Endothelial cell of umbilical vein (primary cell): Measurements from ENCODE around the gene MAF. TPM values are rescaled to one million over a fixed set of nuclear protein-coding genes. Genes with fewer than 3 reads are reported as not detected.

Experiments
- BruUV-seq: library from RNA; stranded (reverse); fragments of 400-500 nt; replicated peaks from 2 replicates; lab custom pipeline; 2021; lab: Mats Ljungman, UMichigan
- CTCF ChIA-PET: fragments of 300-600, 350-600 bp; sonication (Branson Sonifier 250); formaldehyde crosslinking; loops from one replicate; lab custom pipeline; 2021; ENCODE audit warnings: antibody characterized with exemption, inconsistent platforms; lab: Charles Lee
- POLR2A ChIA-PET: fragments of 300-600, 350-600 bp; sonication (Branson Sonifier 250); formaldehyde crosslinking; loops from one replicate; lab custom pipeline; 2021; ENCODE audit warnings: antibody characterized with exemption, inconsistent platforms; lab: Charles Lee
- DNase-seq: peaks from one replicate; pipeline ENCODE4 v3.0.0-alpha.2; 2011; ENCODE audit warnings: low read depth, low spot score
- FAIRE-seq: peaks from 2 replicates; lab custom pipeline; 2011; peaks lifted over from hg19 to GRCh38; lab: Jason Lieb, UNC
- H2AFZ ChIP-seq: 2 replicates; pipeline ENCODE4 v1.6.0; 2012; ENCODE audit warnings: low read depth, low read length, control low read depth, inconsistent platforms
- H3K27ac ChIP-seq: 2 replicates; pipeline ENCODE4 v1.5.1; 2011; ENCODE audit warnings: low read depth, mild to moderate bottlenecking, control low read depth, low read length, moderate library complexity; ENCODE audit not compliant: insufficient read depth
- H3K27me3 ChIP-seq, 2 experiments: 2 replicates each; pipeline versions ENCODE4 v1.6.0 to v1.6.1; 2011; ENCODE audit warnings: low read length in 2 of 2, mixed read lengths in 1 of 2; ENCODE audit not compliant: control insufficient read depth in 2 of 2, insufficient read depth in 2 of 2
- H3K36me3 ChIP-seq, 2 experiments: 2 replicates in 1 of 2; 3 replicates in 1 of 2; pipeline ENCODE4 v1.5.1; 2011; ENCODE audit warnings: low read length in 2 of 2, mild to moderate bottlenecking in 1 of 2, moderate library complexity in 1 of 2; ENCODE audit not compliant: control insufficient read depth in 2 of 2, insufficient read depth in 2 of 2; ENCODE audit errors: extremely low read depth in 1 of 2
- H3K4me1 ChIP-seq: 3 replicates; pipeline ENCODE4 v1.5.1; 2011; ENCODE audit warnings: mild to moderate bottlenecking, low read length; ENCODE audit not compliant: control insufficient read depth, insufficient read depth; ENCODE audit errors: extremely low read depth
- H3K4me2 ChIP-seq: 2 replicates; pipeline ENCODE4 v1.6.1; 2011; ENCODE audit warnings: low read length, control low read depth, mixed read lengths; ENCODE audit not compliant: insufficient read depth
- H3K4me3 ChIP-seq, 3 experiments: fragments of 200-600 bp in 1 of 3; sonication (generic), shearing (Covaris generic) in 1 of 3; replicated peaks in 1 of 3; 2 replicates each; pipeline ENCODE4 v1.5.1; 2011 to 2016; ENCODE audit warnings: control low read depth in 3 of 3, low read length in 3 of 3, mild to moderate bottlenecking in 2 of 3, inconsistent platforms in 1 of 3, low read depth in 1 of 3, moderate library complexity in 1 of 3; ENCODE audit not compliant: insufficient read depth in 1 of 3
- H3K79me2 ChIP-seq: 2 replicates; pipeline ENCODE4 v1.6.0; 2012; ENCODE audit warnings: low read length, inconsistent platforms; ENCODE audit not compliant: control insufficient read depth, insufficient read depth
- H3K9ac ChIP-seq: replicated peaks from 2 replicates; pipeline ENCODE3; 2011; ENCODE audit warnings: low read length, control low read depth; ENCODE audit not compliant: insufficient read depth; ENCODE audit errors: extremely low read depth
- H3K9me1 ChIP-seq: replicated peaks from 3 replicates; pipeline ENCODE4 v1.6.0; 2011; ENCODE audit warnings: mild to moderate bottlenecking, low read length; ENCODE audit not compliant: control insufficient read depth, insufficient read depth; ENCODE audit errors: extremely low read depth
- H3K9me3 ChIP-seq: replicated peaks from 2 replicates; pipeline ENCODE4 v1.5.1; 2012; ENCODE audit warnings: low read length, inconsistent platforms; ENCODE audit not compliant: control insufficient read depth, insufficient read depth
- H4K20me1 ChIP-seq: replicated peaks from 2 replicates; pipeline ENCODE3; 2011; ENCODE audit warnings: mild to moderate bottlenecking, low read length; ENCODE audit not compliant: control insufficient read depth, insufficient read depth; ENCODE audit errors: extremely low read depth
- CTCF ChIP-seq, 2 donors: IDR thresholded peaks; 1 replicate in 1 of 2; 2 replicates in 1 of 2; pipeline ENCODE4 v1.5.1; 2011; ENCODE audit warnings: low read length in 2 of 2, mild to moderate bottlenecking in 2 of 2, moderate library complexity in 2 of 2, control low read depth in 1 of 2, inconsistent platforms in 1 of 2, low read depth in 1 of 2; ENCODE audit not compliant: insufficient read depth in 1 of 2; ENCODE audit errors: extremely low read depth in 1 of 2
- EZH2 ChIP-seq: IDR thresholded peaks from 2 replicates; pipeline ENCODE4 v1.6.1; 2012; ENCODE audit warnings: borderline replicate concordance, low read depth, mild to moderate bottlenecking, moderate library complexity, low read length, inconsistent platforms; ENCODE audit not compliant: severe bottlenecking
- FOS ChIP-seq: IDR thresholded peaks from 2 replicates; pipeline ENCODE4 v1.6.1; 2011; ENCODE audit warnings: mild to moderate bottlenecking, low read length, moderate library complexity, borderline replicate concordance; ENCODE audit not compliant: insufficient read depth
- GATA2 ChIP-seq: IDR thresholded peaks from 2 replicates; pipeline ENCODE4 v1.7.0; 2011; ENCODE audit warnings: low read depth, mild to moderate bottlenecking, moderate library complexity, mixed read lengths, low read length; ENCODE audit not compliant: insufficient read length, insufficient read depth
- JUN ChIP-seq: IDR thresholded peaks from 2 replicates; pipeline ENCODE4 v1.6.1; 2011; ENCODE audit warnings: borderline replicate concordance, low read depth; ENCODE audit not compliant: insufficient read length, insufficient read depth
- MAX ChIP-seq: IDR thresholded peaks from 2 replicates; pipeline ENCODE4 v1.6.1; 2011; ENCODE audit not compliant: insufficient read depth, insufficient read length
- MYC ChIP-seq: IDR thresholded peaks from one replicate; pipeline ENCODE4 v1.6.1; 2011; ENCODE audit warnings: mild to moderate bottlenecking, low read depth, low read length
- POLR2A ChIP-seq: IDR thresholded peaks from 2 replicates; pipeline ENCODE4 v1.6.1; 2012; ENCODE audit warnings: low read depth, mild to moderate bottlenecking, control low read depth, low read length
- POLR2AphosphoS5 ChIP-seq: IDR thresholded peaks from 2 replicates; pipeline ENCODE4 v1.6.1; 2012; ENCODE audit warnings: low read depth, mild to moderate bottlenecking, control low read depth, low read length, moderate library complexity; ENCODE audit not compliant: insufficient read depth
- dilution Hi-C: fragments of 300-500 bp; cut with MboI; formaldehyde crosslinking; loops from one replicate; pipeline ENCODE4 v1.15.0; 2019; ENCODE audit warnings: low sequenced_read_pairs; ENCODE audit not compliant: extremely low pct_ligation_motif_present
- intact Hi-C: fragments of 100-400 bp; cut with micrococcal nuclease; formaldehyde crosslinking; loops from one replicate; pipeline ENCODE4 v1.10.0; 2022
- polyA plus RNA-seq, 4 experiments: library from polyadenylated mRNA; depleted of rRNA in 3 of 4; stranded (reverse) in 3 of 4; unstranded in 1 of 4; fragments of >200 nt; gene quantifications; 2 replicates each; pipeline versions ENCODE4 v1.2.1 to v1.2.3, GENCODE V29; 2011 to 2012; ENCODE audit warnings: missing spikeins in 1 of 4
- total RNA-seq: library from RNA; stranded (reverse); gene quantifications from 2 replicates; pipeline ENCODE4 v1.2.3, GENCODE V29; 2021

Gene MAF
- total and polyA plus RNA-seq, 2 donors (not counting 3 experiments of a cell fraction or from before 2014, with no cell fraction given) = 0.04 to 0.33 TPM

- intact Hi-C loops (no loop called here), dilution Hi-C loops (no loop called here)
- H3K4me1 ChIP-seq = no peaks in the 10 kb centered on the region
- H2AFZ ChIP-seq = no peak overlapping the region
- H3K9me1 ChIP-seq = no peaks in the 10 kb centered on the region
- H4K20me1 ChIP-seq = no peaks in the 10 kb centered on the region
- H3K9me3 ChIP-seq = peaks cover 2% of the 10 kb centered on the region
- ChIA-PET CTCF (no interaction called here), POLR2A (no interaction called here)
- DNase-seq (no peak), FAIRE-seq (no peak)
- TF ChIP-seq FOS = no peak
- BruUV-seq = no TSS peak
- no peak overlapping the region for H3K4me3 ChIP-seq
- H3K27me3 ChIP-seq = no peaks in the 10 kb centered on the region
- H3K4me2 ChIP-seq = no peak overlapping the region
- H3K27ac ChIP-seq = no peak overlapping the region
- no peak overlapping the region for H3K9ac ChIP-seq
- H3K36me3 ChIP-seq = no peaks in the 10 kb centered on the region
- no peaks in the 10 kb centered on the region for H3K79me2 ChIP-seq
Measured at GRCh38 chr16:79559532-79559931, 41.0 kb downstream of the MAF start.

- FAIRE-seq (no peak), DNase-seq (no peak)
- Histone ChIP-seq H3K9me3 (peaks cover 2% of the 10 kb centered on the region), H3K36me3 (no peaks in the 10 kb centered on the region), H3K9ac (no peak overlapping the region), H3K27ac (no peak overlapping the region), H3K79me2 (no peaks in the 10 kb centered on the region), H4K20me1 (no peaks in the 10 kb centered on the region), H3K4me2 (no peak overlapping the region), H3K4me3 (no peak overlapping the region), H2AFZ (no peak overlapping the region), H3K27me3 (no peaks in the 10 kb centered on the region), H3K4me1 (no peaks in the 10 kb centered on the region), H3K9me1 (no peaks in the 10 kb centered on the region)
- no TSS peak for BruUV-seq
- ChIA-PET CTCF (no interaction called here), POLR2A (no interaction called here)
- dilution Hi-C loops = no loop called here
- no peak for TF ChIP-seq MAX
- no peak for TF ChIP-seq GATA2
- no peak for TF ChIP-seq FOS
- no peak for TF ChIP-seq POLR2AphosphoS5
- no peak for TF ChIP-seq CTCF (IDR thresholded peaks at IDR 0.05; ENCODE audit: extremely low read depth in 1 of 2, insufficient read depth in 1 of 2, low read depth in 1 of 2, low read length in 2 of 2)
- TF ChIP-seq EZH2 = no peak
- no peak for TF ChIP-seq POLR2A
- no peak for TF ChIP-seq MYC
- TF ChIP-seq JUN = no peak
- intact Hi-C loops = no loop called here
Measured at GRCh38 chr16:79557421-79557820, 43.1 kb downstream of the MAF start.
